HT-29 (cell line): ENCODE results near the gene PCMTD2. TPM values are rescaled to one million over a fixed set of nuclear protein-coding genes. Genes with fewer than 3 reads are reported as not detected.
"Not testable (repeated sequence)": the region's sequence is repeated elsewhere in the genome, so short reads cannot be mapped to it uniquely, and the experiment has no call there.

Experiments used
- DNase-seq: peaks from one replicate; pipeline ENCODE4 v3.0.0-alpha.2; 2015; ENCODE audit warnings: low spot score
- total RNA-seq: library from RNA; depleted of rRNA; stranded (reverse); fragments of >200 nt; shearing (Covaris generic); gene quantifications from 2 replicates; pipeline ENCODE4 v1.2.3, GENCODE V29; 2014

The PCMTD2 gene
- total RNA-seq, 1 experiment from 2014 or later, result 52.0 TPM

- peak; percentile 26 for DNase-seq
Measured at GRCh38 chr20:64224351-64225170, 31.0 kb upstream of the PCMTD2 start.

- no peak for DNase-seq
Measured at GRCh38 chr20:64225171-64225595, 30.4 kb upstream of the PCMTD2 start.

- no peak for DNase-seq
Measured at GRCh38 chr20:64225828-64226598, 29.5 kb upstream of the PCMTD2 start.

GRCh38 chr20:64226686-64227580, 28.6 kb upstream of the PCMTD2 start:
- DNase-seq, result no peak

- DNase-seq, result no peak
Measured at GRCh38 chr20:64228086-64228653, 27.4 kb upstream of the PCMTD2 start.

- no peak for DNase-seq
Measured at GRCh38 chr20:64228751-64229506, 26.6 kb upstream of the PCMTD2 start.

GRCh38 chr20:64229507-64230061, 26.0 kb upstream of the PCMTD2 start:
- DNase-seq, result no peak

GRCh38 chr20:64230461-64231145, 24.9 kb upstream of the PCMTD2 start:
- DNase-seq, result no peak

- no peak for DNase-seq
Measured at GRCh38 chr20:64231621-64232550, 23.7 kb upstream of the PCMTD2 start.

- peak; percentile 66 for DNase-seq
Measured at GRCh38 chr20:64232794-64233193, 22.8 kb upstream of the PCMTD2 start.

- peak; percentile 30 for DNase-seq
Measured at GRCh38 chr20:64233725-64234124, 21.8 kb upstream of the PCMTD2 start.

- no peak for DNase-seq
Measured at GRCh38 chr20:64234291-64234791, 21.2 kb upstream of the PCMTD2 start.

GRCh38 chr20:64234921-64235565, 20.5 kb upstream of the PCMTD2 start:
- not testable (repeated sequence) for DNase-seq

GRCh38 chr20:64236137-64237088, 19.1 kb upstream of the PCMTD2 start:
- no peak for DNase-seq

- no peak for DNase-seq
Measured at GRCh38 chr20:64237316-64237715, 18.2 kb upstream of the PCMTD2 start.

- no peak for DNase-seq
Measured at GRCh38 chr20:64238115-64238825, 17.3 kb upstream of the PCMTD2 start.
